PFSK-1 (cell line): ENCODE measurements around the gene STAT4.

Experiments used
- POLR2AphosphoS5 ChIP-seq: IDR thresholded peaks from 2 replicates; pipeline ENCODE4 v1.6.1; 2012; ENCODE audit warnings: low read depth, mild to moderate bottlenecking, control low read depth, low read length, moderate library complexity
- REST ChIP-seq, 2 experiments: IDR thresholded peaks; 2 replicates each; pipeline versions ENCODE4 v1.6.1 to v1.8.0; 2011 to 2012; ENCODE audit warnings: low read depth in 2 of 2, low read length in 2 of 2, control low read depth in 1 of 2, inconsistent platforms in 1 of 2, mild to moderate bottlenecking in 1 of 2, moderate library complexity in 1 of 2; ENCODE audit not compliant: insufficient read depth in 1 of 2
- SIN3A ChIP-seq: IDR thresholded peaks from 2 replicates; pipeline ENCODE4 v1.6.1; 2012; ENCODE audit warnings: mild to moderate bottlenecking, low read length, moderate library complexity, borderline replicate concordance; ENCODE audit not compliant: insufficient read depth
- TAF1 ChIP-seq: IDR thresholded peaks from 2 replicates; pipeline ENCODE4 v1.6.1; 2012; ENCODE audit warnings: low read length, control low read depth, borderline replicate concordance; ENCODE audit not compliant: insufficient read depth

DNA sequence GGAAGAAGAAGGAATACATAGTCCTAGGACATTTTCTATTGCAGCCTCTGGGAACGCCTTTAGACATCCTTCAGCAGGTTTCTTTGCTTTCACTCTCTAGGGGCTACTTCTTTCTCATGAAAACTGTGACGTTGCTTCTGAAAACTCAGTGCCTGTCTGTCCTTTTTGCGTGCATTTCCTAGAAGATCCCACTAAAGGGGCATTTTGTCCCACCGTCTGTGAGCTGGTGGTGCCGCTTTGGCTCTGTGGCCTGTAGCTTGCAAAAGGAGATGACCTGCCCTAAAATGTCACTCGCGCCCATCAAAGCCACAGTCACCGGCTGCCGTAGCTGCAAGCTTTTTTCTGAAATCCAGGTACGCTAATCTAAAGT is 579 bp downstream of the STAT4 start:
- TF ChIP-seq REST (IDR thresholded peaks at IDR 0.05; ENCODE audit: insufficient read depth in 1 of 2, low read depth in 2 of 2, low read length in 2 of 2) (no peak), POLR2AphosphoS5 (no peak), TAF1 (no peak), SIN3A (no peak)
